Nephron (organoid): Measurements from ENCODE around the gene TMUB2.

Experiments used
- H3K27ac Mint-ChIP-seq, 3 experiments: 2 replicates each; pipeline ENCODE4 v1.8.0; 2020; ENCODE audit warnings: mixed read lengths in 3 of 3, mild to moderate bottlenecking in 2 of 3, moderate library complexity in 1 of 3
- H3K27me3 Mint-ChIP-seq: 2 replicates; pipeline ENCODE4 v1.8.0; 2021; ENCODE audit warnings: low read depth, mild to moderate bottlenecking, moderate library complexity, mixed read lengths
- H3K36me3 Mint-ChIP-seq: 2 replicates; pipeline ENCODE4 v1.8.0; 2020; ENCODE audit warnings: low read depth, mixed read lengths
- H3K4me1 Mint-ChIP-seq: 2 replicates; pipeline ENCODE4 v1.8.0; 2020; ENCODE audit warnings: mixed read lengths
- H3K4me3 Mint-ChIP-seq, 3 experiments: 2 replicates each; pipeline ENCODE4 v1.8.0; 2020; ENCODE audit warnings: mild to moderate bottlenecking in 3 of 3, mixed read lengths in 3 of 3, moderate library complexity in 2 of 3
- H3K9me3 Mint-ChIP-seq: 2 replicates; pipeline ENCODE4 v1.8.0; 2020; ENCODE audit warnings: mixed read lengths
- TF ChIP-seq, protein P1 (sequence below), 3 experiments: fragments of 200-600 bp; sonication (generic); IDR thresholded peaks; one replicate each; pipeline ENCODE4 v1.5.0; 2021; ENCODE audit warnings: antibody characterized with exemption in 3 of 3; ENCODE audit not compliant: unreplicated experiment in 3 of 3

TMUB2 gene

GRCh38 chr17:44204441-44204882, 17.7 kb downstream of the TMUB2 start:
- Mint-ChIP-seq H3K9me3 (no peaks in the 10 kb centered on the region), H3K4me1 (peaks cover 27% of the 10 kb centered on the region), H3K27me3 (no peaks in the 10 kb centered on the region), H3K36me3 (peaks cover 22% of the 10 kb centered on the region), H3K27ac (no peak overlapping the region), H3K4me3 (no peak overlapping the region)
- TF ChIP-seq, protein P1, sequence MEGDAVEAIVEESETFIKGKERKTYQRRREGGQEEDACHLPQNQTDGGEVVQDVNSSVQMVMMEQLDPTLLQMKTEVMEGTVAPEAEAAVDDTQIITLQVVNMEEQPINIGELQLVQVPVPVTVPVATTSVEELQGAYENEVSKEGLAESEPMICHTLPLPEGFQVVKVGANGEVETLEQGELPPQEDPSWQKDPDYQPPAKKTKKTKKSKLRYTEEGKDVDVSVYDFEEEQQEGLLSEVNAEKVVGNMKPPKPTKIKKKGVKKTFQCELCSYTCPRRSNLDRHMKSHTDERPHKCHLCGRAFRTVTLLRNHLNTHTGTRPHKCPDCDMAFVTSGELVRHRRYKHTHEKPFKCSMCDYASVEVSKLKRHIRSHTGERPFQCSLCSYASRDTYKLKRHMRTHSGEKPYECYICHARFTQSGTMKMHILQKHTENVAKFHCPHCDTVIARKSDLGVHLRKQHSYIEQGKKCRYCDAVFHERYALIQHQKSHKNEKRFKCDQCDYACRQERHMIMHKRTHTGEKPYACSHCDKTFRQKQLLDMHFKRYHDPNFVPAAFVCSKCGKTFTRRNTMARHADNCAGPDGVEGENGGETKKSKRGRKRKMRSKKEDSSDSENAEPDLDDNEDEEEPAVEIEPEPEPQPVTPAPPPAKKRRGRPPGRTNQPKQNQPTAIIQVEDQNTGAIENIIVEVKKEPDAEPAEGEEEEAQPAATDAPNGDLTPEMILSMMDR (IDR thresholded peaks at IDR 0.05; ENCODE audit: unreplicated experiment in 3 of 3), result no peak

GRCh38 chr17:44205962-44206824, 19.4 kb downstream of the TMUB2 start:
- no peaks in the 10 kb centered on the region for H3K27me3 Mint-ChIP-seq
- no peak overlapping the region for H3K4me3 Mint-ChIP-seq
- TF ChIP-seq, protein P1 (IDR thresholded peaks at IDR 0.05; ENCODE audit: unreplicated experiment in 3 of 3), result no peak
- peak overlapping the region; percentile 16 to 57 (median 23) for H3K27ac Mint-ChIP-seq
- H3K9me3 Mint-ChIP-seq, result no peaks in the 10 kb centered on the region
- peaks cover 31% of the 10 kb centered on the region for H3K36me3 Mint-ChIP-seq
- peaks cover 19% of the 10 kb centered on the region for H3K4me1 Mint-ChIP-seq

DNA sequence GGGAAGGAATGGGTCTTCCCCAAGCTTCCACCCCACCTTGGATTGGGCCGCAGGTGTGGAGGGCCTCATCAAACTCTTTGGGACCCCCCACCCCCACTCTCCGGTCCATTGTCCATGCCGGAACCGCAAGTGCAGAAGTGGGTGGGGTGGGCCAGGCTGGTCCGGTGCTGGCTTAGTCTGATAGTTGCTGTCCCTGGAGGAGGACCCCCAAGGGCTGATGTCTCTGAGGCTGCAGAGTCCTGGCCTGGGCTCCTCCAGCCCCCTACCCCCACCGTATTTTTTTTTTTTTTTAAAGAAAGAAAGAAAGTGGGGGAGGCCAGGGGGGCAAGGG, 20.0 kb downstream of the TMUB2 start:
- Mint-ChIP-seq H3K4me3 (no peak overlapping the region), H3K4me1 (peaks cover 17% of the 10 kb centered on the region), H3K36me3 (peaks cover 31% of the 10 kb centered on the region), H3K9me3 (no peaks in the 10 kb centered on the region), H3K27me3 (no peaks in the 10 kb centered on the region), H3K27ac (no peak overlapping the region)
- TF ChIP-seq, protein P1 (IDR thresholded peaks at IDR 0.05; ENCODE audit: unreplicated experiment in 3 of 3), result no peak

DNA sequence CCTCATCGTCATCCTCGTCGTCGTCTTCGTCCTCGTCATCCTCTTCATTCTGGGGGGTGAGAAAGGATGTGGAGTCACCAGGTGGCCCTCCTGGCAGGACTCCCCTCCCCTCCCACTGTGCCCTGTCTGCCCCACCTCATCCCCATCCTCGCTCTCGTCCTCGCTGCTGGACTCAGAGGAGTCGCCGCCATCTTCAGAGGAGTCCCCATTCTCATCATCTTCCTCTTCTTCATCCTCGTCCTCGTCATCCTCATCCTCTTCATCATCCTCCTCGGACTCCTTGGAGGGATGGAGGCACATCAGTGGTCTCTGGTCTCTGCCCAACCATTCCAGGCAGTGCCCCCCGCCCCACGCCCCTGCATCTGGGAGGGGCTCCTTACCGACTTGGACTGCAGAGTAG, 20.5 kb downstream of the TMUB2 start:
- H3K4me1 Mint-ChIP-seq, result peaks cover 17% of the 10 kb centered on the region
- no peaks in the 10 kb centered on the region for H3K27me3 Mint-ChIP-seq
- peak overlapping the region in 1 of 3 experiments; percentile 52 for H3K27ac Mint-ChIP-seq
- H3K9me3 Mint-ChIP-seq, result no peaks in the 10 kb centered on the region
- H3K36me3 Mint-ChIP-seq, result peaks cover 31% of the 10 kb centered on the region
- TF ChIP-seq, protein P1 (IDR thresholded peaks at IDR 0.05; ENCODE audit: unreplicated experiment in 3 of 3), result no peak
- no peak overlapping the region for H3K4me3 Mint-ChIP-seq

DNA sequence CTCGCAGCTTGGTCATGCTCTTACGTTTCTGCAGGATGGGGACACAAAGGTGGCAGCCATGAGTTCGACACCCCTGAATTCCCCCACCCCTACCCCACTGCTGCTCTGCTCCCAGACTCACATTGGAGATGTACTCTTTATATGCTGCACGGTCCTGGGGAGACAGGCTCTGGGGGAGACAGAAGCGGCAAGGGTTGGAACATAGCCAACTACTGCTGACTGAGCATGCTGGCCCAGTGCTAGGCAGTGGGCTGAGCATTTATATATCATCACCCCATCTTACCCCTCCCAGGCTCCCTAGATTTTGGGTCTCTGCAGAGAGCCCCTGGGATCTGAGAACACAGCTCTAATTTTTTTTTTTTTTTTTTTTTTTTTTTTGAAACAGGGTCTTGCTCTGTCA, 21.0 kb downstream of the TMUB2 start:
- H3K9me3 Mint-ChIP-seq, result no peaks in the 10 kb centered on the region
- no peak overlapping the region for H3K4me3 Mint-ChIP-seq
- H3K36me3 Mint-ChIP-seq, result peaks cover 32% of the 10 kb centered on the region
- peaks cover 16% of the 10 kb centered on the region for H3K4me1 Mint-ChIP-seq
- TF ChIP-seq, protein P1 (IDR thresholded peaks at IDR 0.05; ENCODE audit: unreplicated experiment in 3 of 3), result no peak
- no peak overlapping the region for H3K27ac Mint-ChIP-seq
- no peaks in the 10 kb centered on the region for H3K27me3 Mint-ChIP-seq
